Measurements from ENCODE around the gene NQO2.
"Not testable (repeated sequence)": the region's sequence is repeated elsewhere in the genome, so short reads cannot be mapped to it uniquely, and the experiment has no call there.

NQO2 gene

DNA sequence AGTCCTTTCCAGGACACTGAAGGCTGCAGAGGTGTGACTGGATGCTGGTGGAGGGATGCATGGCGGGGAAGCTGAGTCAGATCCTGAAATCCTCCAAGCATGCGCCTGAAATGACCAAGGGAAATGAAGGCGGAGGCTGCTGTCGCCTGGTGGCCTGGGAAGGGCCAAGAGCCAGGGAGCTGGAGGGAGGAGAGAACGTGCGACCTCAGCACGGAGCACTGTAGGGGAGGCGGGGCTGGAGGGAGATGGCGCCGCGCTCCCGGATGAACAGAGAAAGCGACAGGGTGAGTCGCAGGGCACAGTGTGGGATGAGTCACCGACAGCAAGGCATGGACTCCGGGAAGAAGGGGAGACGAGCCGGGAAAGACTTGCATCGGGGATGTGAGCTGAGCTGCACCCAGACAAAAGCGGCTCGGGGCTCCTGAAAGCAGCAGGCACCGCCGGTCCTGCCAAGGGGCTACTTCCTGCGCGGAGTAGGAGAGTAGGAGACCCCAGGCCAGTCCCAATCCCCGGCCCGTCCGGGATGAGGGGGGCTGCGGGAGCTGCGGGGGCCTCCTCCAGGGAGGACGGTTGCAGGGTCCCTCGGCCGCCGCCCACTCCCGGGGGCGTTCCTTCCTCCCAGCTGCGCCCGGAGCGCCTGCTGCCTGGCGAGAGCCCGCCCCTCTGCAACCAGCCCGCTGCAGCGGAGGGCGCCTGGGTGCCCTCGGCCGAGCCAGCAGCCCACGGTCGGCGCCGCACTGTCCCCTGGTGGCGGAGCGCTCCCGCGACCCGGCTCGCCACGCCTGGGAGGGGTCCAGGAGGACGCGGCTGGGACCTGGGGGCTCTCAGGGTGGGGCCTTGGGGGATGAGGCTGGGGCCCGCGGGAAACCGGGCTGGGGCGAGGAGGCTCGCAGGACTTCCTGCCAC is 11.0 kb upstream of the NQO2 start:
- CTCF ChIA-PET: interaction anchor here (0.5 to 5.5 kb wide), 17 partner anchors 34 to 198 kb away, joined by 3 to 39 read pairs (median 5); partner anchors contain the start of gene SERPINB1
- no peaks in the 10 kb centered on the region for H3K9me3 Mint-ChIP-seq
- peak overlapping the region; percentile 98 for H3K27ac Mint-ChIP-seq
- DNase-seq: peak; percentile 84
- peaks cover 6% of the 10 kb centered on the region for H3K36me3 Mint-ChIP-seq
- H3K27me3 Mint-ChIP-seq: peaks cover 16% of the 10 kb centered on the region
- H3K4me1 Mint-ChIP-seq: peaks cover 32% of the 10 kb centered on the region
- peak overlapping the region; percentile 90 for H3K4me3 Mint-ChIP-seq

GRCh38 chr6:2989332-2990247 is 10.1 kb upstream of the NQO2 start:
- peaks cover 32% of the 10 kb centered on the region for H3K4me1 Mint-ChIP-seq

DNA sequence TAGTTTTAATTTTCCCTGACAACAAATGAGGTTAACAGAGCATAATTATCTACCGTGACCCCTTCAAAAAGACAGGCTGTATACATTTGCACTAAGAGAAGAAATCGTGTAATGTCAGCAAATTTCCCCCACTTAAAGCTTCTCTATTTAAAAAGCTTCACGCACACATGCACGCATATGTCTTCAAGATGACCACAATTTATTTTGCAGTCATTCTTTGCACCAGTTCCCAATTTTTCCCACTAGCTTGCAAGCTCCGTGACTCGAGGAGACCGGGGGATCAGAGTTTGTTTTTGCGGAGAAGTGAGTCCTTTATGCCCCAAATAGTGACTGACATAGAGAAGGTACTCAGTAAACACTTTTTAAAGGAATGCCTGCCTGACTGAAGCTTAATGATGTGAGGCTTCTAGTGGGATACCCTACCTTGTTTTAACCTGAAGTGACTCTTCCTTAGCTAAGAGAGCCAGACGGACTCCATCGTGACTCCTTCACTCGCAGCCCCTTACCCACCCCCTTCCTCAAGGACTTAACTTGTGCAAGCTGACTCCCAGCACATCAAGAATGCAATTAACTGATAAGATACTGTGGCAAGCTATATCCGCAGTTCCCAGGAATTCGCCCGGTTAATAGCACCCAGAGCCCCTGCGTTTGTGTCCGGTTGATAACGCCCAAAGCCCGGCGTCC is 9.3 kb upstream of the NQO2 start:
- H3K27me3 Mint-ChIP-seq: peaks cover 10% of the 10 kb centered on the region
- peaks cover 32% of the 10 kb centered on the region for H3K4me1 Mint-ChIP-seq
- CTCF ChIA-PET: interaction anchor here (0.8 to 5.5 kb wide), 15 partner anchors 9 to 225 kb away, joined by 3 to 39 read pairs (median 5); partner anchors contain the start of genes NQO2, RIPK1, SERPINB1 and WRNIP1
- peak overlapping the region; percentile 98 for H3K27ac Mint-ChIP-seq
- no peaks in the 10 kb centered on the region for H3K9me3 Mint-ChIP-seq
- peak overlapping the region; percentile 90 for H3K4me3 Mint-ChIP-seq
- peaks cover 6% of the 10 kb centered on the region for H3K36me3 Mint-ChIP-seq
- no peak for DNase-seq

More at GRCh38 chr6:2989332-2990247, 10.1 kb upstream of the NQO2 start:
- peak overlapping the region; percentile 90 for H3K4me3 Mint-ChIP-seq
- peak; percentile 86 for DNase-seq
- peak overlapping the region; percentile 98 for H3K27ac Mint-ChIP-seq
- CTCF ChIA-PET: interaction anchor here (0.7 to 5.5 kb wide), 22 partner anchors 10 to 224 kb away, joined by 3 to 39 read pairs (median 4); partner anchors contain the start of genes NQO2, RIPK1, SERPINB1 and WRNIP1
- peaks cover 6% of the 10 kb centered on the region for H3K36me3 Mint-ChIP-seq
- no peaks in the 10 kb centered on the region for H3K9me3 Mint-ChIP-seq
- H3K27me3 Mint-ChIP-seq: peaks cover 16% of the 10 kb centered on the region

- Mint-ChIP-seq H3K4me1 (peaks cover 32% of the 10 kb centered on the region), H3K36me3 (peaks cover 6% of the 10 kb centered on the region), H3K27ac (peak overlapping the region; percentile 98), H3K9me3 (no peaks in the 10 kb centered on the region), H3K4me3 (peak overlapping the region; percentile 90), H3K27me3 (peaks cover 5% of the 10 kb centered on the region)
- DNase-seq: no peak
- CTCF ChIA-PET: interaction anchor here (0.8 to 5.5 kb wide), 6 partner anchors 39 to 200 kb away, joined by 3 to 39 read pairs (median 6); partner anchors contain the start of gene SERPINB1
Measured at GRCh38 chr6:2990932-2991506, 8.7 kb upstream of the NQO2 start.

GRCh38 chr6:2992330-2992979 is 7.2 kb upstream of the NQO2 start:
- H3K4me3 Mint-ChIP-seq: no peak overlapping the region
- H3K36me3 Mint-ChIP-seq: peaks cover 6% of the 10 kb centered on the region
- H3K4me1 Mint-ChIP-seq: peaks cover 21% of the 10 kb centered on the region
- no peak overlapping the region for H3K27ac Mint-ChIP-seq
- CTCF ChIA-PET: no interaction called here
- no peaks in the 10 kb centered on the region for H3K9me3 Mint-ChIP-seq
- peaks cover 5% of the 10 kb centered on the region for H3K27me3 Mint-ChIP-seq
- no peak for DNase-seq

- CTCF ChIA-PET: no interaction called here
- DNase-seq: no peak
- Mint-ChIP-seq H3K27ac (no peak overlapping the region), H3K9me3 (no peaks in the 10 kb centered on the region), H3K4me3 (no peak overlapping the region), H3K36me3 (peaks cover 6% of the 10 kb centered on the region), H3K4me1 (peaks cover 19% of the 10 kb centered on the region), H3K27me3 (peaks cover 8% of the 10 kb centered on the region)
Measured at GRCh38 chr6:2993755-2994317, 5.9 kb upstream of the NQO2 start.

GRCh38 chr6:2998249-2998997 is 1.3 kb upstream of the NQO2 start:
- CTCF ChIA-PET: interaction anchor here (0.6 to 2.8 kb wide), 11 partner anchors 9 to 253 kb away, joined by 3 to 20 read pairs (median 4); no protein-coding TSS in a partner anchor
- Mint-ChIP-seq H3K27ac (peak overlapping the region; percentile 22), H3K4me1 (peaks cover 36% of the 10 kb centered on the region), H3K4me3 (peak overlapping the region; percentile 82)
- not testable (repeated sequence) for H3K9me3 Mint-ChIP-seq, H3K36me3 Mint-ChIP-seq, H3K27me3 Mint-ChIP-seq
- DNase-seq: peak; percentile 52

DNA sequence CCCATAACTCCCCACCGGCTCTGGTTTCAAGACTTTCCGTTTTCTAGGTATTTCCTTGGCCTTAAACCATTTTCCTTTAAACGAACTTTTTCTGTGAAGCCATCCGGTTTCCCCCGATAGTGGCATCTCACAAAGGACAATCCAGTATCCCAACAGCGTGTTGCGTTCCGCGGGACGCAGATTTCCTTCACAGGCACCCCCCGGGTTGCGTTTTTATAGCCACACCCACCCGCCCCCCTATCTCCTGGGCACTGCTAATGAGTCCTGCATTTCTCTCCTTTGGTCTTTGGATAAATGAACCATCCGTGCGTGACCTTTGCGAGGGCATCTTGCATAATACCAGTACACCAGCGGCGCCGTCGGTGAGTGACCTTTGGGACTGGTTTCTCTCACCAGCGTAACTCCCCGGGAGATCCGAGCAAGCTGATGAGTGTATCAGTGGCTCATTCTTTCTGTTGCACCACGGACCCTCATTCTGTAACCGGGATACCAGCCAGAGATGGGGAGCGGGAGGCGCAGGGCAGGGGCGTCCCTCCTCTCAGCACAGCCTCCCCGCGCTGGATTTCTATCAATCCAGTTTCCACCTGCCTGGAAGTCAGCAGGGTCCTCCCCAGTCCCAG is 586 bp upstream of the NQO2 start:
- Mint-ChIP-seq H3K27ac (peak overlapping the region; percentile 22), H3K4me1 (peaks cover 36% of the 10 kb centered on the region), H3K27me3 (peaks cover 4% of the 10 kb centered on the region), H3K9me3 (no peaks in the 10 kb centered on the region), H3K4me3 (peak overlapping the region; percentile 82), H3K36me3 (peaks cover 6% of the 10 kb centered on the region)
- CTCF ChIA-PET: interaction anchor here (0.7 to 1.2 kb wide), 6 partner anchors 9 to 252 kb away, joined by 3 to 7 read pairs (median 4); no protein-coding TSS in a partner anchor
- no peak for DNase-seq

GRCh38 chr6:3001146-3001772 is 1.6 kb downstream of the NQO2 start:
- Mint-ChIP-seq H3K27ac (no peak overlapping the region), H3K36me3 (peaks cover 16% of the 10 kb centered on the region), H3K4me3 (peak overlapping the region; percentile 80), H3K4me1 (peaks cover 36% of the 10 kb centered on the region), H3K27me3 (peaks cover 3% of the 10 kb centered on the region), H3K9me3 (no peaks in the 10 kb centered on the region)
- DNase-seq: no peak
- CTCF ChIA-PET: interaction anchor here (0.7 to 2.7 kb wide), 14 partner anchors 9 to 210 kb away, joined by 3 to 22 read pairs (median 5); no protein-coding TSS in a partner anchor

DNA sequence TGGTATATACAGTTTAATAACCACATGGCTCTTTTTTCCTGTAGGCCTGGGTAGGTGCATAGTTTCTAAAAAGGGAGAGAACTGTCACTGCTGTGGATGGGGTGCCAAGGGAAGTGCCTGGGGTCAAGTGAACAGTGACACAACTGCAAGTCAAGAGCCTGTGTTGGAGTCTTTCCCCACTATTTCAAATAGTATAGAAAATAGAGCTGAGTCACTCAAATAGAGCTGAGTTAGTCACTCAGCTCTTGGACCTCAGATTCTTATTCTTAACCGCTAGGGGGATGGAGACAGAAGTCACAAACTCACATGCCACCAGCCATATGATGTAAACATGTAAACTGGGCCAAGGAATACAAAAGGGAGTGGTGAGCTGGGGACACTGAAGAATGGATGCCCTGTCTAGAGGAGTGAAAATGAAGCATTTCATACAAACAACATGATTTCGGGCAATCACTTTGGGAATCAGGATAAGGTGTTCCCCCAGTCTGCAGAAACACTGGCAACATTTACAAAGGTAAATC is 2.1 kb downstream of the NQO2 start:
- DNase-seq: no peak
- Mint-ChIP-seq H3K27ac (no peak overlapping the region), H3K27me3 (peaks cover 3% of the 10 kb centered on the region), H3K9me3 (no peaks in the 10 kb centered on the region), H3K36me3 (peaks cover 20% of the 10 kb centered on the region), H3K4me1 (peaks cover 36% of the 10 kb centered on the region), H3K4me3 (peak overlapping the region; percentile 19)
- CTCF ChIA-PET: interaction anchor here (0.6 to 2.7 kb wide), 15 partner anchors 8 to 211 kb away, joined by 3 to 22 read pairs (median 5); no protein-coding TSS in a partner anchor

GRCh38 chr6:3003226-3003625 is 3.5 kb downstream of the NQO2 start:
- not testable (repeated sequence) for H3K27ac Mint-ChIP-seq, DNase-seq, H3K27me3 Mint-ChIP-seq, H3K9me3 Mint-ChIP-seq
- CTCF ChIA-PET: interaction anchor here (1.4 kb wide), 1 partner anchor 20 kb away, joined by 6 read pairs; no protein-coding TSS in a partner anchor
- H3K4me1 Mint-ChIP-seq: peaks cover 33% of the 10 kb centered on the region
- peak overlapping the region; percentile 3 for H3K4me3 Mint-ChIP-seq
- H3K36me3 Mint-ChIP-seq: peaks cover 30% of the 10 kb centered on the region

Data from activated naive CD4-positive, alpha-beta T cell treated with anti-CD3 and anti-CD28 coated beads, Interleukin-2, amount 10 ng/mL, durations not matched to agents 7 days and 5 days (primary cell).